Gastrocnemius medialis (tissue), 4 donors: ENCODE data around the gene PLA2G4D. TPM values are rescaled to one million over a fixed set of nuclear protein-coding genes. Genes with fewer than 3 reads are reported as not detected.

Experiments used
- ATAC-seq, 2 donors: fragments of 150-250 bp; one replicate each; pipeline ENCODE4 v1.9.1; 2016
- DNase-seq, 2 donors: peaks; one replicate each; pipeline ENCODE4 v3.0.0-alpha.2; 2019
- H3K27ac ChIP-seq, 4 donors: fragments of 200-600 bp; sonication (generic); 1 replicate in 1 of 4; 2 replicates in 3 of 4; pipeline ENCODE4 v1.5.1; 2016 to 2018; ENCODE audit warnings: mild to moderate bottlenecking in 2 of 4, moderate library complexity in 1 of 4
- H3K27me3 ChIP-seq, 3 donors: fragments of 200-600 bp; sonication (generic) in 2 of 3; 1 replicate in 1 of 3; 2 replicates in 2 of 3; pipeline versions ENCODE4 v1.5.1 to v1.6.0; 2016 to 2019; ENCODE audit warnings: mild to moderate bottlenecking in 1 of 3, moderate library complexity in 1 of 3
- H3K36me3 ChIP-seq, 2 donors: fragments of 200-600 bp; sonication (generic) in 1 of 2; one replicate each; pipeline ENCODE4 v1.5.1; 2017 to 2018
- H3K4me1 ChIP-seq, 2 donors: fragments of 200-600 bp; sonication (generic) in 1 of 2; one replicate each; pipeline ENCODE4 v1.5.1; 2016 to 2017; ENCODE audit warnings: mild to moderate bottlenecking in 2 of 2
- H3K4me3 ChIP-seq, 4 donors: fragments of 200-600 bp; sonication (generic) in 3 of 4; 1 replicate in 1 of 4; 2 replicates in 3 of 4; pipeline ENCODE4 v1.5.1; 2016 to 2019; ENCODE audit warnings: mild to moderate bottlenecking in 2 of 4
- H3K9me3 ChIP-seq, 3 donors: fragments of 200-600 bp; sonication (generic) in 2 of 3; 1 replicate in 1 of 3; 2 replicates in 2 of 3; pipeline ENCODE4 v1.5.1; 2016 to 2019
- CTCF ChIP-seq, 5 experiments: fragments of 450-650 bp in 3 of 5; fragments of 200-600 bp in 2 of 5; sonication (generic) in 2 of 5; IDR thresholded peaks in 4 of 5; conservative IDR thresholded peaks in 1 of 5; 1 replicate in 4 of 5; 2 replicates in 1 of 5; pipeline ENCODE4 v1.5.1; 2016 to 2019; ENCODE audit warnings: antibody characterized with exemption in 5 of 5, mild to moderate bottlenecking in 3 of 5, moderate library complexity in 3 of 5
- POLR2A ChIP-seq, 2 donors: fragments of 450-650 bp; IDR thresholded peaks; one replicate each; pipeline ENCODE4 v1.6.1; 2017; ENCODE audit warnings: antibody characterized with exemption in 2 of 2, mild to moderate bottlenecking in 2 of 2, moderate library complexity in 2 of 2
- in situ Hi-C, 4 donors: fragments of 200-750 bp; cut with MboI; loops; one replicate each; pipeline versions ENCODE4 v1.15.0 to v1.8.0; 2017; ENCODE audit warnings: low sequenced_read_pairs in 4 of 4
- intact Hi-C: fragments of 100-400 bp; cut with DNase I; formaldehyde crosslinking; loops from one replicate; pipeline ENCODE4 v1.15.1; 2023; ENCODE audit warnings: low total_unique reads
- total RNA-seq, 4 donors: library from RNA; depleted of rRNA; stranded (reverse); fragments of >200 nt; gene quantifications; one replicate each; pipeline versions ENCODE4 v1.1.0 to v1.2.3, GENCODE V29; 2016

The PLA2G4D gene
- total RNA-seq, 4 donors from 2014 or later = 0.10 TPM; not detected in 3

GRCh38 chr15:42048821-42049200 lies 45.6 kb downstream of the PLA2G4D start:
- intact Hi-C loops (no loop called here), in situ Hi-C loops (no loop called here)
- no peaks in the 10 kb centered on the region for H3K36me3 ChIP-seq
- H3K27ac ChIP-seq = peak overlapping the region in 2 of 4 donors; percentile 31 to 34
- no peaks in the 10 kb centered on the region for H3K27me3 ChIP-seq
- no peak for ATAC-seq
- H3K4me3 ChIP-seq = no peak overlapping the region
- H3K9me3 ChIP-seq = no peaks in the 10 kb centered on the region
- peaks cover 33 to 40% of the 10 kb centered on the region in 2 donors for H3K4me1 ChIP-seq
- no peak for DNase-seq
- no peak for TF ChIP-seq CTCF (IDR thresholded peaks at IDR 0.05 in 4 of 5, conservative IDR thresholded peaks at IDR 0.05 in 1 of 5)
- no peak for TF ChIP-seq POLR2A (IDR thresholded peaks at IDR 0.05)

GRCh38 chr15:42048080-42048820 lies 46.1 kb downstream of the PLA2G4D start:
- ATAC-seq (no peak), DNase-seq (no peak)
- Histone ChIP-seq H3K36me3 (no peaks in the 10 kb centered on the region), H3K9me3 (no peaks in the 10 kb centered on the region), H3K4me3 (no peak overlapping the region), H3K4me1 (peaks cover 27 to 34% of the 10 kb centered on the region in 2 donors), H3K27ac (peak overlapping the region in 2 of 4 donors; percentile 31 to 34), H3K27me3 (no peaks in the 10 kb centered on the region)
- in situ Hi-C loops = no loop called here
- no peak for TF ChIP-seq CTCF (IDR thresholded peaks at IDR 0.05 in 4 of 5, conservative IDR thresholded peaks at IDR 0.05 in 1 of 5)
- no peak for TF ChIP-seq POLR2A (IDR thresholded peaks at IDR 0.05)
- intact Hi-C loops = no loop called here

GRCh38 chr15:42046597-42046996 lies 47.8 kb downstream of the PLA2G4D start:
- H3K36me3 ChIP-seq = no peaks in the 10 kb centered on the region
- H3K4me3 ChIP-seq = no peak overlapping the region
- no peaks in the 10 kb centered on the region for H3K27me3 ChIP-seq
- peaks cover 20 to 23% of the 10 kb centered on the region in 2 donors for H3K4me1 ChIP-seq
- DNase-seq (no peak), ATAC-seq (no peak)
- in situ Hi-C loops (no loop called here), intact Hi-C loops (no loop called here)
- TF ChIP-seq CTCF (IDR thresholded peaks at IDR 0.05 in 4 of 5, conservative IDR thresholded peaks at IDR 0.05 in 1 of 5) (no peak), POLR2A (IDR thresholded peaks at IDR 0.05) (no peak)
- H3K9me3 ChIP-seq = no peaks in the 10 kb centered on the region
- no peak overlapping the region for H3K27ac ChIP-seq

DNA sequence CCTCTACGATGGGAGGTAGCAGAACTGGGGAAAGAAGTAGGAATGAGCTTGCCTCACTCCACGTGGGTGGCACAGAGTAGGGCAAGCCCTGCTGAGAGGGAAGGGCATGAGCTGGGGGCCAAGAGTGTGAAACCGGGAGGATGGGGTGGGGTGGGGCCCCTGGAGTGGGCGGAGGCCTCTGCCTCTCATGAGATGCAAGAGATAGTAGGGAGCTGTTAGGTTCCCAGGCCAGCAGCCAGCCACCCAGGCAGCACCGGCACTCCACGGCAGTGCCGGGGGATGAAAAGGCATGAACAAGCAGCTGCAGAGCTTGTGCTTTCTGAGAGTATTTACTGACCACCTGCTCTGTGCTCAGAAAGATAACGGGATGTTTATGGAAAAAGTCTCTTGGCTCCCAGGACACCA lies 49.1 kb downstream of the PLA2G4D start:
- intact Hi-C loops (no loop called here), in situ Hi-C loops (no loop called here)
- no peak for TF ChIP-seq POLR2A (IDR thresholded peaks at IDR 0.05)
- TF ChIP-seq CTCF (IDR thresholded peaks at IDR 0.05 in 4 of 5, conservative IDR thresholded peaks at IDR 0.05 in 1 of 5) = no peak
- Histone ChIP-seq H3K4me1 (peaks cover 9 to 10% of the 10 kb centered on the region in 2 donors), H3K27me3 (no peaks in the 10 kb centered on the region), H3K27ac (no peak overlapping the region), H3K36me3 (no peaks in the 10 kb centered on the region), H3K9me3 (no peaks in the 10 kb centered on the region), H3K4me3 (no peak overlapping the region)
- ATAC-seq (no peak), DNase-seq (no peak)
